Ecto neural progenitor cell (in vitro differentiated cells): ENCODE data around the gene FMO5.
"Not testable (repeated sequence)": the region's sequence is repeated elsewhere in the genome, so short reads cannot be mapped to it uniquely, and the experiment has no call there.

Source experiments
- DNase-seq: peaks from one replicate; pipeline ENCODE4 v3.0.0-alpha.2; 2018; ENCODE audit warnings: low spot score

The FMO5 gene

DNA sequence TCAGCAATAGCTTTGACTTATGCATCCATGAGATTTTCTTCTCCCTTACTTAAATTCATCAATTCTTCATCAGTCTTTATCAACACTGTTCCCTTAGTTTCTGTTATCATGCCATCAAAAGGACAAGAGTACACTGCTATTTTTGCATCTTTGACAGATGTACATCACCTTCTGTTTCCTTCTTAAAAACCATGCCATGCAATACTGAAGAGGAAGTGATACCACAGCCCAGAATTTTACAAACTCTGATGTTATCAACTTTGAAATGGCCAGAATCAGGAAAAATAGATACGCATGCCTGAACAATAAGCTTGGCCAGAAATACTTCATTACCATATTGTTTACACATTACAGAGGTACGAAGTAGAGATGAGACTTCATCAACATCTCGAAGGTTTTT, 21.1 kb downstream of the FMO5 start:
- DNase-seq = no peak

DNA sequence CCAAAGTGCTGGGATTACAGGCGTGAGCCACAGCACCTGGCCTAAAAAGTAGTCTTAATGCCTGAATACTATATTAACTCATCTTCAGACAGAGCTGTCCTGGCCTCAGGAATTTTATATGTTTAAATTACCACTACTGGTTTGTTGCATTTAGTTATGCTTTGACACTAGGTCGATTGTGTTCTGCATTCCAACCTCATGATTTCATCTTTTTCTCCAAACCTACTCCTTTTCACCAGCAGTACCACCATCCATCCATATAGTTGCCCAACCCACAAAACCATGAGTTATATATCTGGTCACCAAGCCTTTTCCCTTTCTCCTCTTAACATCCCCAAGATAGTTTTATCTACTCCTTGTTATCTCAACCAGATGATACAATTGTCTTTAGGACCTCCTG, 22.6 kb downstream of the FMO5 start:
- no peak for DNase-seq

- DNase-seq = no peak
Observed at GRCh38 chr1:147201786-147202185, 23.4 kb downstream of the FMO5 start.

DNA sequence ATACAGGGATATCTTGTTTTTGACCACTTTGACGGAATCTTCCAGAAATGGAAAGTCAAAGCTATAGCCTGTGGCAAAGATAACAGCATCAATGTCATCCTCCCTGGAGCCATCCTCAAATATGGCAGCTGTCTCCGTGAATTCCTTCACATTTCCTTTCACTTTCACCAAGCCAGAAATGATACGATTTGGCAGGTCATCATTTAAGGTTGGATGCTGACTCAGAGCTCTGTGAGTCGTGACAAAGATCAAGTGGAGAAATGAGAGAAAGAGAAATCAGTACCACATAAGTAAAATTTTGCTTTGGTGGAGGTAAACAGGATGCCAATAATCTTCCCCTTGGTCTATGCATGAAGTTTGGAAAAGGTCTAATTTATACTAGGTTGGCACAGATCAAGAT, 23.9 kb downstream of the FMO5 start:
- no peak for DNase-seq

DNA sequence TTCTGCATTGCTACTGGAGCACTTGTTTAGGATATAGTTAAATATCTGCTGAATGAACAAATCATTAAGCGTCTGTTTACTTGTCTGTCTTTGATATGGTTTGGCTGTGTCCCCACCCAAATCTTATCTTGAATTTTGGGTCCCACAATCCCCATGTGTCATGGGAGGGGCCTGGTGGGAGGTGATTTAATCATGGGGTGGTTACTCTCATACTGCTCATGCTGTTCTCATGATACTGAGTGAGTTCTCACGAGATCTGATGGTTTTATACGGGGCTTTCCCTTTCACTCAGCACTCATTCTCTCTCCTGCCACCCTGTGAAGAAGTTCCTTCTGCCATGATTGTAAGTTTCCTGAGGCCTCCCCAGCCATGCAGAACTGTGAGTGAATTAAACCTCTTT, 27.8 kb downstream of the FMO5 start:
- not testable (repeated sequence) for DNase-seq

DNA sequence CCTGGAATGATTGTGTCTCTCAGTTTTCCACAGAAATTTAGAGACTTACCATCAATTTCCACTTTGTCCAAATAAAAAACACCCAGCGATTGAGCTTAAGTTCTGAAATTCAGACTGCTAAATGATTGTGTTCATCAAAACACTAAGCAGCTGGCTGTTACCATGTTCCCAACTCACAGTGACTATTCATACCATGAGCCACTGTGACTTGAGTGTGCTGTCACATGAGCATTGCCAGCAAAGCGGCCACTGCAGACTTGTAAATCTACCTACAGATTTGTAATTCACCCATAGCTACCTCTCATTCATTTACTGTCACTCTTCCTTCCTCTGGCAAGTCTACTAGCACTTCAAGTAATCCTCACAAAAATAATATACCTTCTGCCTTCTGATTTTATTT, 35.6 kb downstream of the FMO5 start:
- DNase-seq = no peak

DNA sequence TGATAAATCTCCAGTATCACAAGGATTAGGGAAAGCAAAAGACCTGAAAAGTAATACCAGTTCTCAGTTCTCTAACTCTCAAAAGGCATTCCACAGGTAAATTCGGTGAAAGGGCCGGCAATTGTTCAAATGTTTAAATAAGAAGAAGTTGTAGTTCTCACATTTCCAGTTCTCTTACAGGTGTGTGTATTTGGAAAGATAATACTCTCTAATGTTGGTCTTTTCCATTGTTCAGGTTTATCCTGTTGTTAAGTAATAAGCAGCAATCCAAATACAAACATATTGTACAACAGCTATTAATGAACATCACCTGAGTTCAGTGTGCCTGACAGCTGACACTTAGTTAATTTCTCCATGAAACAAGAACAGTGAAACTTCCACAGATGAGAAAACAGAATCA, 39.7 kb downstream of the FMO5 start:
- DNase-seq = no peak

- no peak for DNase-seq
Observed at GRCh38 chr1:147177611-147178380, 47.3 kb downstream of the FMO5 start.

DNA sequence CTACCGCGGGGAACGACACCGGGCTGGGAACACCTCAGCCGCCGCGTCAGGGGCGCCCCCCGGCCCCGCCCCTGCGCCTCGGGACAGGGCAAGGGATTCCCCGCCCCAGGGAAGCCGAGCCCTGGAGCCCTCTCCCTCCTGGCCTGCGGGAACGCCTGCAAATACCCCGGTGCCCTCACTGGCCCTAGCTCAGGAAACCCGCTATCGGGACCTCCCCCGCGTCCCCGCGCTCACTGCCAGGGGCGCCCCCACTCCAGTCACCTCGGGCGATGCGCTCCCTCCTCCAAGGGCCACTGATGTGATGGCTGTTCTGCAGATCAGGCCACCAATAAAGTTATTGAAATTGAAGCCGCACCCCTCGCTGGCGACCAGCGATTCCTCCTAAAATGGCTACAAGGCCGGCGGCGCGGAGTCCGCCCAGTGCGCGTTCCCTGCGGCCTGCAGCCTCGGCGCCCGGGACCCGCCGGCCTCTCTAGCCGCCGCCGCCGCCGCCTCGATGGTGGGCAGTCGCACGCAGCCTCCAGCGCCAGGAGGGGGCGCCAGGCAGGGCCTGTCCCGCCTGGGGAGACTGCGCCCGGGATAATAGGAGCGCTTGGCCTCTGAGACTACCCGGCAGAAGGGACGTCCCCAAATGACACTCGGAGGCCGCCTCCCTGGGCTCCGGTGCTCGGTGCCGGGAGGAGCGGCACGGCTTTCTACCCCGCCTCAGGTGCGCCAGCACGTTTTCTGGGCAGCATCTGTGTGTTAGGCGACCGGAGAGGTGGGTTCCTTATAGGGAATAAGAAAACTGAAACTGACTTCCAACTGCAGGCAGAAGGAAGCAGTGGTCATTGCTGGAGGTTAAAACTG, 52.7 kb downstream of the FMO5 start, which contains the start of gene PRKAB2:
Gene PRKAB2, minus strand, starts transcription at position 303 of the 849 bp plus-strand sequence. CDS start 326 bp downstream, outside the sequence.
- DNase-seq = peak; percentile 97

DNA sequence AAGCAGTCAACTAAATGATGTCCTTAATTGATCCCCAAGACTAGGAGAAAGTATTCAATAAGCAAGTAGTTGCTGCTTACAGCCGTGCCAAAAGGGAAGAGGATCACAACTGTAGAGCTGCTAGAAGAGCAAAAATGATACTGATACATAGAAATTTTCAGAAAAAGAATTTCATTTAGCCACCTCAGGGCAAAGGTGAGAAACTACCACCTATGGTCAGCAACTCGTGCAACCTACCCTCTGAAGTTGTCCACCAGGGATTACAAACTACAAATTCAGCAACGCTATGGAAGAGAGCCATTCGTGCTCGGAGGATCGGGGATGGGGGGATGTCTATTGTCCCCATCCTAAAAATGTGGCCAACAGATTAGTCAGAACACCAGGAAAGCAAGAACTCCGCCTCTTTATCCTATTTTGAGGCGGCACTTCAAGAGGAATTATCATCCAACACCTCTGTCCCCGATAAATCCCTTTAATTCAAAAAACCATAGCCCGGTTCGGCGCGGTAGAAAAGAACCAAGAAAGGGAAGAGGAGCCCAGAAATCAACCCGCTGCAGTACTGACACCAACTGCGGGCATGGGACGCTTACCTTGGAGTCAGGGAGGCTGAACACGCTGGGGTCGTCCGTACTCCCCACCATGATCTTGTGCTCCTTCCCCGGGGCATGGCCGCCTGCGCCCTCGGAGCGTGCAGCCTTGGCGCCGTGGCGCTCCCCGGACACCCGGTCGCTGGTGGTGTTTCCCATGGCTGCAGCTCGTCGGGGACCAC, 53.6 kb downstream of the FMO5 start:
- DNase-seq = peak; percentile 49

GRCh38 chr1:147169840-147170674, 55.1 kb downstream of the FMO5 start:
- no peak for DNase-seq

DNA sequence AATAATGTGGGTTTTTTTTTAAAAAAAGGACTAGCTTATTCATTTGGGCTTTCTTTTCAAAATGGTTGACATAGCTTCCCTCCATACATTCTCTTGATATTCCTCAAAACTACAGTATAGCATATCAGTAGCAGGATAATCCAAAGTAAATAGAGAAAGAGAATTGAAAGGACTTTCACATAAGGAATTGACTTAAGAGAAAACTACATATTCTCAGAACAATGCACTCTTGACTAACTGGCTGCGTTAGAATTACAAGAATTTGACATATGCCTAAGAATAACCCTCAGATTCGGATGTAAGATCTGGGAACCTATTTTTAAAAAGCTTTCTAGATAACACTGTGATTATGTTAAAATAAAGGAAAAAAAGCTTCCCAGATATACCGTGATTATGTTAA, 56.0 kb downstream of the FMO5 start:
- no peak for DNase-seq

DNA sequence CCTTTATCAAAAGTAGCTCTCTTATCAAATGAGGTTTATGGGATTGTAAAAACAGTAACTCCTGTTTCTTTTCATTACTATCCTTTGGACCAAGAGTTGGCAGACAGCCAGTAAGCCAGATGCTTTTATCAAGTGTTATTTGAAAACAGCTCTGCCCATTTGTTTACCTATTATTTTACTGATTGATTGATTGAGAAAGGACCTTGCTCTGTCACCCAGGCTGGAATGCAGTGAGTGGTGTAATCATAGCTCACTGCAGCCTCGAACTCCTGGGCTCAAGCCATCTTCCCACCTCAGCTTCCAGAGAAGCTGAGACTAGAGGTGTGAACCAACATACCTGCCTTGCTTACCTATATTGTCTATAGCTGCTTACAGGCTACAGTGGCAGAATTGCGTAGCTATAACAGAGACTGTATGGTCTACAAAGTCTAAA, 56.5 kb downstream of the FMO5 start:
- DNase-seq = no peak

GRCh38 chr1:147167365-147167764, 57.8 kb downstream of the FMO5 start:
- no peak for DNase-seq

DNA sequence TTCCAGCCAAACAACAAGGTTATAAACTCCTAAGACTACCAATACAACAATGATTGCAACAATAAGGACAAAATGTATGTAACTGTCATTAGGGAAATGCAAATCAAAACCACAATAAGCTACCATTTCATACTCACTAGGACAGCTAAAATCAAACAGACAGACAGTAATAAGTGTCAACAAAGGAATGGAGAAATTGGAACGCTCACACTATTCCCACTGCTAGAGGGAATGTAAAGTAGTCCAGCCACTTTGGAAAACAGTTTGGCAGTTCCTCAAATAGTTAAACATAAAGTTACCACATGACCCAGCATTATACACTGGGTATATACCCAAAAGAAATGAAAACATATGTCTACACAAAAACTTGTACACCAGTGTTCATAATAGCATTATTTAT, 62.1 kb downstream of the FMO5 start:
- DNase-seq = no peak

DNA sequence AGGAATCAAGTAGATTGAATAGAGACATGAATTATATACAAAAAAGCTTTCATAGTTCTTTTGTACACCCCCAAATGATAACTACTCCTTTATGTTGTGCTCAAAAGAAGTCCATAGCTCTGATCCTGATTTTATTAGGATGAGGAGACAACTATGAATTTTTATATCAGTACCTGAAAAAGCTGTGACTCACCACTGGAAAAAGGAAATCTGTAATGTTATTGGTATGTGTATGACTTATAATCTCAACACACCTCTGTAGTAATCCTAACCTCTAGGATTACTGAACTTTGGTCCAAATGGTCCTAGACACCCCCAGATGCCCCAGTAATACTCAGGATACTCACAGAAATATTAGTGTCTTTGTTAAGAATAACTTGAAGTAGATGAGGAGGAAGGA, 63.0 kb downstream of the FMO5 start:
- no peak for DNase-seq

DNA sequence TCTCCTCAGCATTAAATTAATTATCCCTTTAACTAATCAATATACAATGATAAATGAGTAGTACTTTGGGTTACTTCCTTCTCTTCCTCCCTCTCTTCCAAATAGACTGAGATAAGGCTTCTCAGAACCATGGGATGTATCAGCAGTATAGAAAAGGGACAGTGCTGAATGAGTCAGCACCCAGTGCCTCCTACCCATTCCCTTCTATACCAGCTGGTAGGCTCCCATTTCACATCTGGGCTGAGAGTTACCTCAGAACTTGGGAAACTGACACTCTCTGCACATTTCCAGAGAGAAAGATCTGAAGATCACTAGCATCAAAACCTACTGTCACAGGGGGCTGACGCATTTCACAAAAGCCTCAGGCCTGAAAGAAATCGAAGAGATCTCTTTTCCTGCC, 68.0 kb downstream of the FMO5 start:
- not testable (repeated sequence) for DNase-seq

- DNase-seq = no peak
Observed at GRCh38 chr1:147156642-147157041, 68.5 kb downstream of the FMO5 start.

DNA sequence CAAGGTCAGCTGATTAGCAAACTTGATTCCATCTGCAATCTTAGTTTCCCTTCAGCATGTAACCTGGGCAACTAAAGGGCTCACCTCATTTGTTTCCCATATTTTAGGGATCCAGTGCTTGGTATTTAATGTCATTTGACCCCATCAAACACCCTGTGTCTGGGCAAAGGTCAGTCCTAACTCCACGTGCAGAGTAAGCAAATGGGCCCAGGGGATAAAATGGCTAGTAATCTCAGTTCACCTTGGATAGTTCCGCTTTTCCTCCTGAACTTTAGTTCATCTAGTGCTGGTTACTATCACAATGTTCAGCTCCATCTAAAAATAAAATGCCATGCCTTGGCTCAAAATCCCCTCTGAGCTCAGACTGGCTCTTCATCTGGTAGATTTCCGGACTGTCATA, 72.4 kb downstream of the FMO5 start:
- no peak for DNase-seq

GRCh38 chr1:147151244-147151643, 73.9 kb downstream of the FMO5 start:
- DNase-seq = no peak

GRCh38 chr1:147142886-147143285, 82.3 kb downstream of the FMO5 start:
- no peak for DNase-seq
